NOMO-1 (cell line): Measurements from ENCODE around the gene GLYATL3.
A peak's percentile ranks its signal among the peaks of the same experiment; 100 is the strongest.

ENCODE experiments used
- DNase-seq, 2 experiments: peaks; one replicate each; lab custom pipeline; 2025; ENCODE audit not compliant: unreplicated experiment in 2 of 2; lab: John Stamatoyannopoulos, UW

GLYATL3 gene

DNA sequence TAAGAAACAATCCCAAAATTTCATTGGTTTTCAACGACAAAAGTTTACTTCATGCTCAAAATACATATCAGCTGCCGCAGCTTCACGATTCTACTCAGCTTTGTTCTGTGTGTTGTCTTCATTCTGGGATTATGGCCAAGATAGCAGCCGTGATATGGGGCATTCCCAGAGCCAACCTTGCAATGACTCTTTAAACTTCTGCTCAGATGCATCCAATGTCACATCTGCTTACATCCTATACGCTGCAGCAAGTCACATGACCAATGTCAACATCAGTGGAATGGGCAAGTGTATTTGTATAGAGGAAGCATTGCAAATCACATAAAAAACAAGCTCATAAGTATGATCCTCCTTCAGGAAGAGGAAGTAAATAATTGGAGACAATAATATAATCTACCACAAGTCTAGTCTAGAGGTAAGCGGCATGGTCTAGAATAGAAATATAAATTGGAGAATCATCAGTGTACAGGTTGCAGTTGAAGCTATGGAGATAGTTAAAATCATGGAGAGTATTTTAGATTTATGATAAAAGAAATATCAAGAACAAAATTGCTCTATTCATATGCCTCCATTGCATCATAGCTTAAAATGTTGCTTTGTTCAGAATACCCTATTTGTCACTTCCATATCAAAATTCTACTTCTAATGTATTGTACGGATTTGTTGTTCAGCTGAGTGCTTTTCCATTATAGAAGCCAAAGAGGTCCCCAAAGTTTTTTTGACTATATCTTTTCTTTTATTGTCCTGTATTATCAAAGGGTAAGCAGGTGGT lies 43.5 kb downstream of the GLYATL3 start:
- peak; percentile 16 to 81 for DNase-seq

DNA sequence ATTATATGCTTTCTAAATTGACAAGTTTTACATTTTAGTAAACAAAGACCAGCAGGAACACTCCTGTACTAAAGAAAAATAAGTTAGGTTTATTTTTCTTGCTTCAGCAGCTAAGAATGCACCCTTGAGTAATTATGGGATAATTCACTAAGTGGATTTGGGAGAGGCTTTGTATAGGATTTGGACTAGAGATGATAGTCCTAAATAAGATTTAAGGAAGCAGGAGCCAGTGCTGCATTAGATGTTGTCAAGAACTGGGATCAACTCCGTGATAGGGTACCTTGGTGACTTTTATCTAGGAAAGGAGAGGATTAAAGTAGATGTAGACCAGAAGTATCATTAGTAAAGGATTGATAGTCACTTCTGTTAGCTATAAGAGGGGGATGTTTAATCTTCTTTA lies 46.6 kb downstream of the GLYATL3 start:
- DNase-seq, result no peak

GRCh38 chr6:49548613-49549304 lies 49.0 kb downstream of the GLYATL3 start:
- no peak for DNase-seq

GRCh38 chr6:49549691-49550491 lies 50.2 kb downstream of the GLYATL3 start:
- no peak for DNase-seq

GRCh38 chr6:49550492-49551077 lies 50.9 kb downstream of the GLYATL3 start, which contains the start of gene C6orf141:
Gene C6orf141, plus strand, starts transcription at chr6:49550668. Its CDS starts 125 bp downstream, at chr6:49550793.
- no peak for DNase-seq

DNA sequence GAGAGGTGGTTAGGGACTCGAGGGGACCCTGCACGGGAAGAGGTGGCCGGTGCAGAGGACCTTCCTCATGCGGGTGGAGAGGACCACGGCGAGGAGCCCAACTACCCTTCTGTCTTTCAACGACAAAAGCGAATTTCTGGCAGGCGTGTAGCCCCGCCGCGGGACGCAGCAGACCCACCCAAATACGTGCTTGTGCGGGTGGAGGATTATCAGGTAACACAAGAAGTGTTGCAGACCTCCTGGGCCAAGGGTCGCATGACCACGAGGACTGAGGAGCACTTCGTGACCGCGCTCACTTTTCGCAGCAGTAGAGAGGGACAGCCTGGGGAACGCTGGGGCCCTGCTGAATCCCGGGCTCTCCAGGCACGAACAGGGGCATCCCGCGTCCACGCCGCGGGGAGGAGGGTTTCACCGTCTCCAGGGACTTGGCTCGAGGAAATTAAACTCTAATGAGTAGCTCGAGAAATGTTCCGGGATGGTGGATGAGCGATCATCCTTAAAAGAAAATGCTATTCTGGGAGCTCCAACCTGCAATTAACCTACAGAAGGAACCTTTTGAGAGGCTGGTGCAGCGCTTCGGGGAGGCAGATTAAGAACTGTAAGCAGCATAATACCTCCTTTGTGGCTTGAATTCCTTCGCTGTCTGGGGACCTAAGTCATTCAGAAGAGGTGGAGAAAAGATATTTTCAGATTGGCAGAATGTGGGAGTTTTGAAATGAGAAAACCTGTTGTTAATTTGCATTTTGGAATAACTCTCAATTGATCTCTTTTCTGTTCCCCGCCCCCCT lies 51.5 kb downstream of the GLYATL3 start:
- DNase-seq, result no peak

- DNase-seq, result no peak
Observed at GRCh38 chr6:49551866-49552129, 52.1 kb downstream of the GLYATL3 start.

- DNase-seq, result no peak
Observed at GRCh38 chr6:49552596-49552995, 52.9 kb downstream of the GLYATL3 start.

DNA sequence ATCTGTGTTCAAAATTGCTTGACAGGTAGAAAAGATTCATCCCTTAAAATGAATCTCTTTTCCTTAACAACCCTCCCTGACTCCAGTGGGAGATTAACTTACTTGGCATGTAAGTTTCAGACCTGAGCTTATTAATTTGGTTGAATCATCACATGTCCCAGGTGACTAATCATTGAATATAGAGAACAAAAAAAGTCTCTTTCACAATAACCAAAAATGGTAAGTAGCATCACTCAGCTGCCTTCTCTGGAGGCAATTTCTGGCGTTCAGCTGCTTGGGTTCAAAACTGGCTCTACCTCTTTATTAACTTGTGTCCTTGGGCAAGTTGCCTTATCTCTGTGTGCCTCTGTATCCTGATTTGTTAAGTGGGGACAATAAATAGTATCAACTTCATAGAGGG lies 53.7 kb downstream of the GLYATL3 start:
- DNase-seq, result no peak

- no peak for DNase-seq
Observed at GRCh38 chr6:49555951-49556350, 56.2 kb downstream of the GLYATL3 start.

DNA sequence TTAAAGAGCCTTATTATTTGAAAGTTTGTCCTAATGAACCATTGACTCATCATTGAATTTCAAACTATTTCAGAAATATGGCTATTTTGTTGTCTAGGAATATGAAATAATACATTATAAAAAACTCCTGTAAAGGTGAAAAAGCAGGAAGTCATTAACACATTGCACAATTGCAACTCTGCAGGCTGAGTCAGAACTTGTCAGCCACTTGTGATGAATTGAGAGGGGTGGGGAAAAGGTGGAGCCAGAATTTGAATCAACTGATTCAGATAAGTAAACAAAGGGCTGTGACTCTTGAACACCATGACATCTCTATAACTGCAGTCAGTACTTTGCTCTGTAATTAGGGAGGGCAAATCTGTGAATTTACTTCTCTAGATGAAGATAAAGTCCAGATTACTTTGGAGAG lies 56.7 kb downstream of the GLYATL3 start:
- peak; percentile 53 to 79 for DNase-seq

DNA sequence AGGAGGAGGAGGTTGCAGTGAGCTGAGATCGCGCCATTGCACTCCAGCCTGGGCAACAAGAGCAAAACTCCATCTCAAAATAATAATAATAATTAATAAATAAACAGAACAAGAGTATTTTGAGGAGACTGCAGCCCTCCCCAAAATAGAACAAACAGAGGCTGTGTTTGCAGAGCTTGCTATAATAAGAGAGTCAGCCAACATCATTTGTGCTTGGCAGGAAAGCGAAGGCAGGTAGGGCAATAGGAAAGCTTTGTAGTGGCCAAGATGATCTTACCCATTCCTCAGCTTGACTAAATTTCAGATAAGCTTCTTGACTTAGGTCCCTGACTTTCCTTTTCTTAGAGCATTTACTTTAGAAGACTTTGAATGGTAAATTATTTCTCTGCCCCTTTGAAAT lies 57.5 kb downstream of the GLYATL3 start:
- no peak for DNase-seq

- no peak for DNase-seq
Observed at GRCh38 chr6:49558238-49558637, 58.5 kb downstream of the GLYATL3 start.

DNA sequence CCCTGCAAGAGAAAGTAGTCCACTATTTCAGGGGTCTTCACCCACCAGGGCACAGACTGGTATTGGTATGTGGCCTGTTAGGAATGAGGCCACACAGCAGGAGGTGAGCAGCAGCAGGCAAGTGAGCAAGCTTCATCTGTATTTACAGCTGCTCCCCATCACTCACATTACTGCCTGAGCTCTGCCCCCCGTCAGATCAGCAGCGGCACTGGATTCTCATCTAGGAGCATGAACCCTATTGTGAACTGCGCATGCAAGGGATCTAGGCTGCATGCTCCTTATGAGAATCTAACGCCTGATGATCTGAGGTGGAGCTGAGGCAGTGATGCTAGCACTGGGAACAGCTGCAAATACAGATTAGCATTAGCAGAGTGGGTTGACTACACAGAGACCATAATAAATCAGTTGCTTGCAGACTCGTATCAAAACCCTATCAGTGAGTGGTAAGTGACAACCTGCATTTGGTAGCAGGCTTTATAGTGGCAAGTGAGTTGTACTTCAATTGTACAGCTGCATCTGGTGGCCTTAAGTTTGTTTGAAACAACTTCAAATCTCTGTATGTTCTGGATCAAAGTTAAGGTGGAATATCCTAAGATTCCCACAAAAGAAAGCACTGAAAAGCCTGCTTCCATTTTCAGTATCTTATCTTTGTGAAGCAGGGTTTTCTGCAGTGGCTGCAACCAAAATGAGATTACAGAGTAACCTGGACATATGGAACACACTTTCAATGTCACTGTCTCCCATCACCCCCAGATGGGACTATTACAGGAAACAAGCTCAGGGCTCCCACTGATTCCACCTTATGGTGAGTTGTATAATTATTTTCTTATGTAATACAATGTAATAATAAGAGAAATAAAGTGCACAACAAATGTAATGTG lies 63.5 kb downstream of the GLYATL3 start:
- DNase-seq, result no peak

DNA sequence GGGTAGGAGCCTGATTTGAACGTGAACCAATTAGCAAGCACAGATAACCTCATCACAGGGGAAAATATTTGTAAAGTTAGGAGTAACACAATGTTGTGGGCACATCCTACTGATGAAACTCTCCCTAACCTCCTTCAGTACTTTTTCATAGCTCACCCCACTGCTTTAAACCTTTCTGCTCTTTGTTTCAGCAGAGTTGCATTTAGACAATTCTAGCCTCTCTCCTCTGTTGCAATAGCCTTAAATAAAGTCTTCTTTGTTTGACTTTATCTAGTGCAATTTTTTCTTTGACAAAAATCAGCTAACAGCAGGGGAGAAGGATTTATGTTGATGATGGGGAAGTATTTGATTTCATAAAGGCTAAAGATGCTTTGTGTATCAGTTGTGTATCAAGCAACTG lies 64.8 kb downstream of the GLYATL3 start:
- DNase-seq, result no peak

DNA sequence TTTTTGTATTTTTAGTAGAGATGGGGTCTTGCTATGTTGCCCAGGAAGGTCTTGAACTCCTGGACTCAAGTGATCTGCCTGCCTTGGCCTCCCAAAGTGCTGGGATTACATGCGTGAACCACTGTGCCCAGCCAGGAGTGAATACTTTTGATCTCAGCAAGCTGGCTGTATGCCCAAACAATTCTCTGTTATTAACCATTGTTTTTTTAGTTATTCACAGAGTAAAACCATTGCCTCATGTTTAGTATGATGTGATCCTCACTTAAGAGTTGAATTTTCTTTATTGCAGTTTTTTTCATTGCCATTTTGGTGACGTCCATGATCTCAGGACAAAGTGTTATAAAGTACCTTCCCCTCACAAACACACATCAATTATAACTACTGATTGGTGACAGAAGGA lies 65.5 kb downstream of the GLYATL3 start:
- no peak for DNase-seq

- DNase-seq, result no peak
Observed at GRCh38 chr6:49565855-49566254, 66.1 kb downstream of the GLYATL3 start.

DNA sequence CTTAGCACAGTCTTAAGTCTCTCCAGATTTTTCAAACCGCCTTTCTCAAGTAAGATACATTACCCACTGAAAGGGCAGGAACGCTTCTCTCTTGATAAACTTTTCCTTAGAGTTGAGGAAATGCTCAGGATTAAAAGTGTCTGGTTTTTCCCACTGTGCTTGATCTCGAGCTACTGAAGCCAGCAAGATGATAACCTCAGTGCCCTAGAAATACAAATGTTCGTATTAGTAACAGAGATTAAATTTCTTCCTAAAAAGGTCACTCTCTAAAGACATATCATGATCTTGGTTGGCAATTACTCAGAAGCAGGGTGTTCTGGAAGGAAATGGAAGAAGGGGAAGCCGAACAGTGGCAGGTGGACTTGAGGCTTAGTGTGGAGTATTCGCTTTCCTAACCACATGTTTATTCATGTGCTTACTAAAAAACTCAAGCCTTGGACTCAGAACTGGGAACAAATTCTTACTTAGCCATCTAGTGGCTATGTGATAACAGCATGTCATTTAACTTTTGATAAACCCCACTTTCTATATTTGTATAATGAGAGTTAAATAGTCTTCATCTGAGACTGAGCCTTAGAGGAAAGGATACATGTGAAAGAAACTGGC lies 70.9 kb downstream of the GLYATL3 start:
- no peak for DNase-seq

- DNase-seq, result no peak
Observed at GRCh38 chr6:49576618-49577017, 76.9 kb downstream of the GLYATL3 start.
